GM23338 (cell line): ENCODE results near the gene NCLN. TPM values are rescaled to one million over a fixed set of nuclear protein-coding genes. Genes with fewer than 3 reads are reported as not detected.

Source experiments
- ATAC-seq: fragments of 200-7000 bp; cut with Tn5 transposase; 3 replicates; pipeline ENCODE4 v1.9.1; 2020
- DNase-seq: peaks from one replicate; pipeline ENCODE4 v3.0.0-alpha.2; 2015; ENCODE audit warnings: low spot score
- H2AFZ ChIP-seq: fragments of 200-600 bp; sonication (generic); 2 replicates; pipeline ENCODE4 v1.8.0; 2016; ENCODE audit warnings: antibody characterized with exemption, mild to moderate bottlenecking, moderate library complexity
- H3F3A ChIP-seq: fragments of 200-600 bp; sonication (generic); replicated peaks from 2 replicates; pipeline ENCODE4 v1.8.0; 2017; ENCODE audit warnings: antibody characterized with exemption, mixed run types, low read depth
- H3K27ac ChIP-seq: fragments of 200-600 bp; sonication (generic); 2 replicates; pipeline ENCODE4 v1.6.1; 2016; ENCODE audit warnings: low read depth
- H3K27me3 ChIP-seq: fragments of 200-600 bp; sonication (generic); 2 replicates; pipeline ENCODE4 v1.8.0; 2016; ENCODE audit warnings: mild to moderate bottlenecking, mixed run types, moderate library complexity; ENCODE audit not compliant: insufficient read depth
- H3K36me3 ChIP-seq: fragments of 200-600 bp; sonication (generic); 2 replicates; pipeline ENCODE4 v1.8.0; 2016; ENCODE audit warnings: mild to moderate bottlenecking; ENCODE audit not compliant: insufficient read depth
- H3K4me1 ChIP-seq: fragments of 200-600 bp; sonication (generic); 2 replicates; pipeline ENCODE4 v1.8.0; 2016; ENCODE audit warnings: mild to moderate bottlenecking, moderate library complexity; ENCODE audit not compliant: insufficient read depth
- H3K4me2 ChIP-seq: fragments of 200-600 bp; sonication (generic); 2 replicates; pipeline ENCODE4 v1.7.1; 2017; ENCODE audit warnings: mixed run types
- H3K4me3 ChIP-seq: fragments of 200-600 bp; sonication (generic); 2 replicates; pipeline ENCODE4 v1.6.1; 2016; ENCODE audit warnings: mixed run types
- H3K79me2 ChIP-seq: fragments of 200-600 bp; sonication (generic); replicated peaks from 2 replicates; pipeline ENCODE4 v1.8.0; 2017; ENCODE audit warnings: mild to moderate bottlenecking; ENCODE audit not compliant: insufficient read depth
- H3K9me2 ChIP-seq: fragments of 200-600 bp; sonication (generic); 2 replicates; pipeline ENCODE4 v1.8.0; 2017; ENCODE audit not compliant: insufficient read depth
- H4K20me1 ChIP-seq: fragments of 200-600 bp; sonication (generic); replicated peaks from 2 replicates; pipeline ENCODE4 v1.8.0; 2017; ENCODE audit warnings: mild to moderate bottlenecking; ENCODE audit not compliant: insufficient read depth
- H3K27ac Mint-ChIP-seq: 2 replicates; pipeline ENCODE4 v1.8.0; 2020; ENCODE audit warnings: inconsistent platforms, mild to moderate bottlenecking, moderate library complexity, mixed read lengths
- H3K27me3 Mint-ChIP-seq: 3 replicates; pipeline ENCODE4 v1.8.0; 2022; ENCODE audit warnings: low read depth, mild to moderate bottlenecking, moderate library complexity, mixed read lengths, inconsistent platforms; ENCODE audit not compliant: insufficient read depth, poor library complexity
- H3K36me3 Mint-ChIP-seq: 3 replicates; pipeline ENCODE4 v1.8.0; 2021; ENCODE audit warnings: low read depth, mild to moderate bottlenecking, inconsistent platforms, moderate library complexity, mixed read lengths
- H3K4me1 Mint-ChIP-seq: 3 replicates; pipeline ENCODE4 v1.8.0; 2020; ENCODE audit warnings: mild to moderate bottlenecking, inconsistent platforms, mixed read lengths
- H3K4me3 Mint-ChIP-seq: 3 replicates; pipeline ENCODE4 v1.8.0; 2021; ENCODE audit warnings: moderate library complexity, mild to moderate bottlenecking, inconsistent platforms, mixed read lengths
- H3K9me3 Mint-ChIP-seq: 3 replicates; pipeline ENCODE4 v1.8.0; 2020; ENCODE audit warnings: moderate library complexity, mild to moderate bottlenecking, inconsistent platforms, mixed read lengths
- CREB1 ChIP-seq: fragments of 250-450 bp; sonication (Bioruptor Pico); IDR thresholded peaks from 2 replicates; pipeline ENCODE4 v1.5.0; 2020; ENCODE audit warnings: low read depth, mild to moderate bottlenecking, moderate library complexity
- EZH2 ChIP-seq: fragments of 200-600 bp; sonication (generic); IDR thresholded peaks from one replicate; pipeline ENCODE4 v1.8.0; 2017; ENCODE audit warnings: antibody characterized with exemption, mild to moderate bottlenecking, low read depth; ENCODE audit not compliant: unreplicated experiment
- EZH2phosphoT487 ChIP-seq: fragments of 200-600 bp; sonication (generic); IDR thresholded peaks from one replicate; pipeline ENCODE4 v1.8.1; 2018; ENCODE audit warnings: antibody characterized with exemption; ENCODE audit not compliant: unreplicated experiment
- JUNB ChIP-seq: IDR thresholded peaks from one replicate; pipeline ENCODE4 v1.6.1; 2016; ENCODE audit warnings: antibody characterized with exemption; ENCODE audit not compliant: unreplicated experiment
- NANOG ChIP-seq: IDR thresholded peaks from 2 replicates; pipeline ENCODE4 v1.6.1; 2016; ENCODE audit warnings: antibody characterized with exemption, borderline replicate concordance
- POLR2AphosphoS5 ChIP-seq: IDR thresholded peaks from 2 replicates; pipeline ENCODE4 v1.6.1; 2016; ENCODE audit warnings: antibody characterized with exemption, low read depth
- STAT1 ChIP-seq: IDR thresholded peaks from one replicate; pipeline ENCODE4 v1.6.1; 2016; ENCODE audit warnings: antibody characterized with exemption; ENCODE audit not compliant: unreplicated experiment
- ZNF114 ChIP-seq: fragments of 250-450 bp; sonication (Bioruptor Pico); IDR thresholded peaks from 2 replicates; pipeline ENCODE4 v1.5.0; 2020; ENCODE audit warnings: mild to moderate bottlenecking, moderate library complexity
- ZNF331 ChIP-seq: fragments of 250-450 bp; sonication (Bioruptor Pico); IDR thresholded peaks from 2 replicates; pipeline ENCODE4 v1.5.0; 2020; ENCODE audit warnings: low read depth, mild to moderate bottlenecking, moderate library complexity
- polyA plus RNA-seq: library from polyadenylated mRNA; unstranded; fragments of >200 nt; fragmentation: Nextera tagmentation; extraction: Ambion mirVana; gene quantifications from 2 replicates; pipeline ENCODE4 v1.2.1, GENCODE V29; 2016
- total RNA-seq: library from RNA; depleted of rRNA; stranded (reverse); fragments of >200 nt; shearing (Covaris generic); gene quantifications from 2 replicates; pipeline ENCODE4 v1.2.3, GENCODE V29; 2014
- TF ChIP-seq, protein P1 (sequence below), 2 experiments: fragments of 200-600 bp in 1 of 2; sonication (generic) in 1 of 2; conservative IDR thresholded peaks; 2 replicates each; pipeline versions ENCODE4 v1.5.1 to v1.6.1; 2016 to 2017; ENCODE audit warnings: antibody characterized with exemption in 2 of 2, low read depth in 2 of 2, mild to moderate bottlenecking in 2 of 2, moderate library complexity in 1 of 2
- TF ChIP-seq, protein P2 (sequence below): IDR thresholded peaks from 2 replicates; pipeline ENCODE4 v1.6.1; 2016; ENCODE audit warnings: antibody characterized with exemption
- TF ChIP-seq, protein P3 (sequence below): IDR thresholded peaks from one replicate; pipeline ENCODE4 v1.6.1; 2018; ENCODE audit warnings: antibody characterized with exemption; ENCODE audit not compliant: unreplicated experiment

NCLN gene
- total and polyA plus RNA-seq, 2 experiments from 2014 or later: 85.6 to 125 TPM

DNA sequence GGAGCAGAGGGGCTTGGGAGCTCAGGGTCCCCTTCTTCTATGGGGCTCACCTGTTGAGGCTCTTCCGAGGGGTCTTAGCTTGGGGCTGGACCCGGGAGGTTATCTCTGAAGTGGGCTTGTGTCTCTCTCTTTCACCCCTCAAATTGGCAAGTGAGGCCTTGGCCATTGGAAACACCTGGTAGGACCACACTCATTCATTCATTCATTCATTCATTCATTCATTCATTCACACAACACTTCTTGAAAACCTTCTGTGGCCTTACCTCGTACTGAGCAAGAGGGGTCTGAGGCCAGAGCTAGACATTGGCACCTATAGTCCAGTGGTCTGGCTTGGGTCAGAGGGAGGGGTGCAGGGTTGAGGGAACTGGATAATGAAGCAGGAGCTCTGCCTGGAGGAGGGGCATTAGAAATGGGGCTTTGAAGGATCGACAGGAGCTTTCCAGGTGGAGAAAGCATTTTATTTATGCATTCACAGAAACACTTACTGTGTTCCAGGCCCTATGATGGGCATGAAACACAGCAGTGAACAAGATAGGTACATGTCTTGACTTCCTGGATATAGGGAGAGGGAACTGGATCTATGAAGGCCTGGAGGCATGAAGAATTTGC lies 44.3 kb downstream of the NCLN start (continued):
- TF ChIP-seq, protein P1, sequence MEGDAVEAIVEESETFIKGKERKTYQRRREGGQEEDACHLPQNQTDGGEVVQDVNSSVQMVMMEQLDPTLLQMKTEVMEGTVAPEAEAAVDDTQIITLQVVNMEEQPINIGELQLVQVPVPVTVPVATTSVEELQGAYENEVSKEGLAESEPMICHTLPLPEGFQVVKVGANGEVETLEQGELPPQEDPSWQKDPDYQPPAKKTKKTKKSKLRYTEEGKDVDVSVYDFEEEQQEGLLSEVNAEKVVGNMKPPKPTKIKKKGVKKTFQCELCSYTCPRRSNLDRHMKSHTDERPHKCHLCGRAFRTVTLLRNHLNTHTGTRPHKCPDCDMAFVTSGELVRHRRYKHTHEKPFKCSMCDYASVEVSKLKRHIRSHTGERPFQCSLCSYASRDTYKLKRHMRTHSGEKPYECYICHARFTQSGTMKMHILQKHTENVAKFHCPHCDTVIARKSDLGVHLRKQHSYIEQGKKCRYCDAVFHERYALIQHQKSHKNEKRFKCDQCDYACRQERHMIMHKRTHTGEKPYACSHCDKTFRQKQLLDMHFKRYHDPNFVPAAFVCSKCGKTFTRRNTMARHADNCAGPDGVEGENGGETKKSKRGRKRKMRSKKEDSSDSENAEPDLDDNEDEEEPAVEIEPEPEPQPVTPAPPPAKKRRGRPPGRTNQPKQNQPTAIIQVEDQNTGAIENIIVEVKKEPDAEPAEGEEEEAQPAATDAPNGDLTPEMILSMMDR (conservative IDR thresholded peaks at IDR 0.05; ENCODE audit: low read depth in 2 of 2): no peak
- TF ChIP-seq EZH2phosphoT487 (no peak), EZH2 (no peak), NANOG (no peak), STAT1 (no peak), JUNB (no peak), ZNF114 (CRISPR knock-in tag) (no peak), ZNF331 (CRISPR knock-in tag) (no peak)
- TF ChIP-seq, protein P2, sequence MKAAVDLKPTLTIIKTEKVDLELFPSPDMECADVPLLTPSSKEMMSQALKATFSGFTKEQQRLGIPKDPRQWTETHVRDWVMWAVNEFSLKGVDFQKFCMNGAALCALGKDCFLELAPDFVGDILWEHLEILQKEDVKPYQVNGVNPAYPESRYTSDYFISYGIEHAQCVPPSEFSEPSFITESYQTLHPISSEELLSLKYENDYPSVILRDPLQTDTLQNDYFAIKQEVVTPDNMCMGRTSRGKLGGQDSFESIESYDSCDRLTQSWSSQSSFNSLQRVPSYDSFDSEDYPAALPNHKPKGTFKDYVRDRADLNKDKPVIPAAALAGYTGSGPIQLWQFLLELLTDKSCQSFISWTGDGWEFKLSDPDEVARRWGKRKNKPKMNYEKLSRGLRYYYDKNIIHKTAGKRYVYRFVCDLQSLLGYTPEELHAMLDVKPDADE: no peak
- TF ChIP-seq, protein P3, sequence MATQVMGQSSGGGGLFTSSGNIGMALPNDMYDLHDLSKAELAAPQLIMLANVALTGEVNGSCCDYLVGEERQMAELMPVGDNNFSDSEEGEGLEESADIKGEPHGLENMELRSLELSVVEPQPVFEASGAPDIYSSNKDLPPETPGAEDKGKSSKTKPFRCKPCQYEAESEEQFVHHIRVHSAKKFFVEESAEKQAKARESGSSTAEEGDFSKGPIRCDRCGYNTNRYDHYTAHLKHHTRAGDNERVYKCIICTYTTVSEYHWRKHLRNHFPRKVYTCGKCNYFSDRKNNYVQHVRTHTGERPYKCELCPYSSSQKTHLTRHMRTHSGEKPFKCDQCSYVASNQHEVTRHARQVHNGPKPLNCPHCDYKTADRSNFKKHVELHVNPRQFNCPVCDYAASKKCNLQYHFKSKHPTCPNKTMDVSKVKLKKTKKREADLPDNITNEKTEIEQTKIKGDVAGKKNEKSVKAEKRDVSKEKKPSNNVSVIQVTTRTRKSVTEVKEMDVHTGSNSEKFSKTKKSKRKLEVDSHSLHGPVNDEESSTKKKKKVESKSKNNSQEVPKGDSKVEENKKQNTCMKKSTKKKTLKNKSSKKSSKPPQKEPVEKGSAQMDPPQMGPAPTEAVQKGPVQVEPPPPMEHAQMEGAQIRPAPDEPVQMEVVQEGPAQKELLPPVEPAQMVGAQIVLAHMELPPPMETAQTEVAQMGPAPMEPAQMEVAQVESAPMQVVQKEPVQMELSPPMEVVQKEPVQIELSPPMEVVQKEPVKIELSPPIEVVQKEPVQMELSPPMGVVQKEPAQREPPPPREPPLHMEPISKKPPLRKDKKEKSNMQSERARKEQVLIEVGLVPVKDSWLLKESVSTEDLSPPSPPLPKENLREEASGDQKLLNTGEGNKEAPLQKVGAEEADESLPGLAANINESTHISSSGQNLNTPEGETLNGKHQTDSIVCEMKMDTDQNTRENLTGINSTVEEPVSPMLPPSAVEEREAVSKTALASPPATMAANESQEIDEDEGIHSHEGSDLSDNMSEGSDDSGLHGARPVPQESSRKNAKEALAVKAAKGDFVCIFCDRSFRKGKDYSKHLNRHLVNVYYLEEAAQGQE: no peak

DNA sequence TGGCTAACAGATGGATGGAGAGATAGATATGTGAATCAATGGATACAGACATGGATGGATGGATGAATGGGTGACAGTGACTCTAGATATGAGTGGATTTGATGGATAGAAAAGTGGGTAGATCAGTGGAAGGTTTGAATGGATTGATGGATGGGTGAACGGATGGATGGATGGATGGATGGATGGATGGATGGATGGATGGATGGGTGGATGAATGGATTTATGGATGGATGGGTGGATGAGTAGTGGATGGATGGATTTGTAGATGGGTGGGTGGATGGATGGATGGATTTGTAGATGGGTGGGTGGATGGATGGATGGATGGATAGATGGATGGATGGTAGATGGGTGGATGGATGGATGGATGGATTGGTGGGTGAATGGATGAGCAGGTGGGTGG lies 45.6 kb downstream of the NCLN start:
- H4K20me1 ChIP-seq: peaks cover 3% of the 10 kb centered on the region; the same call in 1 of the 2 replicates
- H3K79me2 ChIP-seq: no peaks in the 10 kb centered on the region
- TF ChIP-seq, protein P2: no peak
- TF ChIP-seq NANOG (no peak), ZNF331 (CRISPR knock-in tag) (no peak), POLR2AphosphoS5 (no peak), EZH2phosphoT487 (no peak), ZNF114 (CRISPR knock-in tag) (no peak), CREB1 (CRISPR knock-in tag) (no peak), STAT1 (no peak), JUNB (no peak), EZH2 (no peak)
- TF ChIP-seq, protein P1 (conservative IDR thresholded peaks at IDR 0.05; ENCODE audit: low read depth in 2 of 2): no peak

More for the DNA sequence above, 45.6 kb downstream of the NCLN start:
- ATAC-seq (no peak), DNase-seq (no peak)
- H3F3A ChIP-seq: 0 out of 2 replicates have a peak, but pooled peaks cover 2% of the 10 kb centered on the region
- Mint-ChIP-seq H3K36me3 (peaks cover 4% of the 10 kb centered on the region; the same call in 1 of the 3 replicates), H3K4me3 (no peak overlapping the region), H3K27ac (no peak overlapping the region), H3K27me3 (peaks cover 20% of the 10 kb centered on the region), H3K9me3 (peaks cover 3% of the 10 kb centered on the region; the same call in 1 of the 3 replicates), H3K4me1 (peaks cover 26% of the 10 kb centered on the region)
- H3K4me2 ChIP-seq: no peak overlapping the region
- H3K27me3 ChIP-seq: no peaks in the 10 kb centered on the region
- peaks cover 11% of the 10 kb centered on the region for H3K4me1 ChIP-seq
- H3K9me2 ChIP-seq: 0 out of 2 replicates have a peak, but pooled peaks cover 5% of the 10 kb centered on the region
- no peaks in the 10 kb centered on the region for H3K36me3 ChIP-seq
- no peak overlapping the region for H2AFZ ChIP-seq
- H3K27ac ChIP-seq: no peak overlapping the region
- no peak overlapping the region for H3K4me3 ChIP-seq
